B cell (primary cell): ENCODE results near the gene VPS9D1. TPM values are rescaled to one million over a fixed set of nuclear protein-coding genes. Genes with fewer than 3 reads are reported as not detected.
A peak's percentile ranks its signal among the peaks of the same experiment; 100 is the strongest.

ENCODE experiments used
- ATAC-seq: fragments of 200-7000 bp; cut with Tn5 transposase; one replicate; pipeline ENCODE4 v1.10.0; 2021; ENCODE audit warnings: low read depth, mild to moderate bottlenecking, moderate number of reproducible peaks, moderate library complexity
- CTCF ChIA-PET: fragments of 350-600 bp; sonication (Branson Sonifier 250); formaldehyde crosslinking; loops from one replicate; lab custom pipeline; 2021; ENCODE audit warnings: antibody characterized with exemption, inconsistent platforms; lab: Charles Lee
- POLR2A ChIA-PET: fragments of 350-600 bp; sonication (Branson Sonifier 250); formaldehyde crosslinking; loops from one replicate; lab custom pipeline; 2021; ENCODE audit warnings: antibody characterized with exemption; lab: Charles Lee
- DNase-seq: peaks from one replicate; pipeline ENCODE4 v3.0.0; 2013
- H2AFZ ChIP-seq: 2 replicates; pipeline ENCODE4 v1.6.1; 2012; ENCODE audit warnings: mild to moderate bottlenecking, low read depth, low read length; ENCODE audit not compliant: insufficient read depth, poor library complexity, severe bottlenecking
- H3K27ac ChIP-seq, 2 donors: 1 replicate in 1 of 2; 2 replicates in 1 of 2; pipeline ENCODE4 v1.5.1; 2012 to 2013; ENCODE audit warnings: low read length in 2 of 2, mild to moderate bottlenecking in 2 of 2, moderate library complexity in 1 of 2
- H3K27me3 ChIP-seq, 4 experiments: fragments of 200-600 bp in 1 of 4; sonication (generic) in 1 of 4; replicated peaks in 1 of 4; 1 replicate in 2 of 4; 2 replicates in 2 of 4; pipeline versions ENCODE4 v1.6.1 to v1.7.0; 2013 to 2016; ENCODE audit warnings: low read length in 3 of 4, mild to moderate bottlenecking in 2 of 4, mixed read lengths in 1 of 4, moderate library complexity in 1 of 4; ENCODE audit not compliant: insufficient read depth in 4 of 4, control insufficient read depth in 3 of 4; ENCODE audit errors: control extremely low read depth in 1 of 4
- H3K36me3 ChIP-seq, 2 experiments: replicated peaks in 1 of 2; 1 replicate in 1 of 2; 2 replicates in 1 of 2; pipeline versions ENCODE4 v1.6.1 to v1.7.1; 2013; ENCODE audit warnings: low read length in 1 of 2; ENCODE audit not compliant: insufficient read depth in 2 of 2, control insufficient read depth in 1 of 2; ENCODE audit errors: control extremely low read depth in 1 of 2, extremely low read depth in 1 of 2
- H3K4me1 ChIP-seq, 2 donors: fragments of 200-600 bp in 1 of 2; sonication (generic) in 1 of 2; 1 replicate in 1 of 2; 2 replicates in 1 of 2; pipeline versions ENCODE4 v1.5.1 to v1.6.1; 2013 to 2017; ENCODE audit warnings: low read length in 2 of 2; ENCODE audit not compliant: control insufficient read depth in 2 of 2, insufficient read depth in 2 of 2
- H3K4me2 ChIP-seq: replicated peaks from 2 replicates; pipeline ENCODE3; 2012; ENCODE audit warnings: mild to moderate bottlenecking, low read depth, low read length; ENCODE audit not compliant: poor library complexity, severe bottlenecking
- H3K4me3 ChIP-seq, 5 experiments: fragments of 200-600 bp in 1 of 5; sonication (generic) in 1 of 5; 1 replicate in 3 of 5; 2 replicates in 2 of 5; pipeline versions ENCODE4 v1.5.1 to v1.7.0; 2011 to 2016; ENCODE audit warnings: low read length in 4 of 5, mild to moderate bottlenecking in 4 of 5, low read depth in 2 of 5, control low read depth in 1 of 5, moderate library complexity in 1 of 5; ENCODE audit not compliant: insufficient read depth in 1 of 5; ENCODE audit errors: control extremely low read depth in 1 of 5, extremely low read depth in 1 of 5
- H3K79me2 ChIP-seq: fragments of 200-600 bp; sonication (generic); one replicate; pipeline ENCODE4 v1.6.0; 2016; ENCODE audit warnings: low read length; ENCODE audit not compliant: control insufficient read depth, insufficient read depth
- H3K9ac ChIP-seq: fragments of 200-600 bp; sonication (generic); 2 replicates; pipeline ENCODE4 v1.6.1; 2017; ENCODE audit warnings: mild to moderate bottlenecking, low read length, moderate library complexity
- H3K9me3 ChIP-seq, 3 donors: one replicate each; pipeline versions ENCODE4 v1.6.1 to v1.7.1; 2013; ENCODE audit warnings: low read length in 2 of 3; ENCODE audit not compliant: control insufficient read depth in 2 of 3, insufficient read depth in 1 of 3; ENCODE audit errors: control extremely low read depth in 1 of 3
- H4K20me1 ChIP-seq: 2 replicates; pipeline ENCODE4 v1.6.0; 2012; ENCODE audit warnings: mild to moderate bottlenecking, low read length; ENCODE audit not compliant: insufficient read depth, control insufficient read depth, poor library complexity, severe bottlenecking
- H3K27ac Mint-ChIP-seq: one replicate; pipeline ENCODE4 v1.8.0; 2021; ENCODE audit warnings: mixed read lengths
- H3K27me3 Mint-ChIP-seq: one replicate; pipeline ENCODE4 v1.8.0; 2021; ENCODE audit warnings: mixed read lengths
- H3K4me1 Mint-ChIP-seq: one replicate; pipeline ENCODE4 v1.8.0; 2021; ENCODE audit warnings: mixed read lengths
- H3K4me3 Mint-ChIP-seq: one replicate; pipeline ENCODE4 v1.8.0; 2021; ENCODE audit warnings: mixed read lengths
- H3K9me3 Mint-ChIP-seq: one replicate; pipeline ENCODE4 v1.8.0; 2022; ENCODE audit warnings: mixed read lengths; ENCODE audit not compliant: insufficient read depth
- EZH2 ChIP-seq: IDR thresholded peaks from 2 replicates; pipeline ENCODE4 v1.6.1; 2012; ENCODE audit warnings: borderline replicate concordance, low read depth, mild to moderate bottlenecking, moderate library complexity, low read length; ENCODE audit not compliant: insufficient read depth, poor library complexity, severe bottlenecking
- WGBS: methylation state at CpG from one replicate; pipeline ENCODE4 v1.1.5; 2013; ENCODE audit warnings: missing lambda C conversion rate; ENCODE audit not compliant: insufficient coverage; 5-methylcytosine and 5-hydroxymethylcytosine counted together
- intact Hi-C: fragments of 100-400 bp; cut with micrococcal nuclease; formaldehyde crosslinking; loops from one replicate; pipeline ENCODE4 v1.10.0; 2022
- polyA plus RNA-seq: library from polyadenylated mRNA; depleted of rRNA; stranded (reverse); fragments of >200 nt; gene quantifications from 2 replicates; pipeline ENCODE4 v1.2.3, GENCODE V29; 2012
- total RNA-seq, 2 donors: library from RNA; stranded (reverse); fragments of 120-200 nt in 1 of 2; gene quantifications; 1 replicate in 1 of 2; 2 replicates in 1 of 2; pipeline versions ENCODE4 v1.2.3 to v1.2.4, GENCODE V29; 2013 to 2022
- TF ChIP-seq, protein P1 (sequence below): fragments of 200-600 bp; IDR thresholded peaks from one replicate; pipeline ENCODE4 v1.8.0; 2022; ENCODE audit warnings: antibody characterized with exemption, mild to moderate bottlenecking

VPS9D1 gene
- total and polyA plus RNA-seq, 2 donors (not counting 1 experiment from before 2014, with no cell fraction given): 14.6 to 24.0 TPM

GRCh38 chr16:89689142-89689541 is 31.6 kb downstream of the VPS9D1 start:
- H3K4me3 ChIP-seq: no peak overlapping the region
- H3K27me3 ChIP-seq: no peaks in the 10 kb centered on the region
- H3K9me3 ChIP-seq: no peaks in the 10 kb centered on the region
- H3K4me1 ChIP-seq: peaks cover 7 to 21% of the 10 kb centered on the region in 2 donors
- DNase-seq: peak; percentile 8
- peaks cover 32% of the 10 kb centered on the region for H3K79me2 ChIP-seq
- TF ChIP-seq, protein P1, sequence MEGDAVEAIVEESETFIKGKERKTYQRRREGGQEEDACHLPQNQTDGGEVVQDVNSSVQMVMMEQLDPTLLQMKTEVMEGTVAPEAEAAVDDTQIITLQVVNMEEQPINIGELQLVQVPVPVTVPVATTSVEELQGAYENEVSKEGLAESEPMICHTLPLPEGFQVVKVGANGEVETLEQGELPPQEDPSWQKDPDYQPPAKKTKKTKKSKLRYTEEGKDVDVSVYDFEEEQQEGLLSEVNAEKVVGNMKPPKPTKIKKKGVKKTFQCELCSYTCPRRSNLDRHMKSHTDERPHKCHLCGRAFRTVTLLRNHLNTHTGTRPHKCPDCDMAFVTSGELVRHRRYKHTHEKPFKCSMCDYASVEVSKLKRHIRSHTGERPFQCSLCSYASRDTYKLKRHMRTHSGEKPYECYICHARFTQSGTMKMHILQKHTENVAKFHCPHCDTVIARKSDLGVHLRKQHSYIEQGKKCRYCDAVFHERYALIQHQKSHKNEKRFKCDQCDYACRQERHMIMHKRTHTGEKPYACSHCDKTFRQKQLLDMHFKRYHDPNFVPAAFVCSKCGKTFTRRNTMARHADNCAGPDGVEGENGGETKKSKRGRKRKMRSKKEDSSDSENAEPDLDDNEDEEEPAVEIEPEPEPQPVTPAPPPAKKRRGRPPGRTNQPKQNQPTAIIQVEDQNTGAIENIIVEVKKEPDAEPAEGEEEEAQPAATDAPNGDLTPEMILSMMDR: no peak
- TF ChIP-seq EZH2: no peak
- 97% methylated on average over 12 of the region's 13 CpGs for WGBS
- POLR2A ChIA-PET: no interaction called here
- H3K4me1 Mint-ChIP-seq: peaks cover 18% of the 10 kb centered on the region
- CTCF ChIA-PET: interaction anchor here (0.7 kb wide), 1 partner anchor 111 kb away, joined by 4 read pairs; no protein-coding TSS in a partner anchor
- ATAC-seq: no peak
- H3K36me3 ChIP-seq: peaks cover 2 to 33% of the 10 kb centered on the region in 2 experiments
- no peak overlapping the region for H3K4me3 Mint-ChIP-seq
- no peak overlapping the region for H3K4me2 ChIP-seq
- H3K9ac ChIP-seq: no peak overlapping the region
- peaks cover 13% of the 10 kb centered on the region for H4K20me1 ChIP-seq
- no peaks in the 10 kb centered on the region for H3K27me3 Mint-ChIP-seq
- H3K9me3 Mint-ChIP-seq: no peaks in the 10 kb centered on the region
- no peak overlapping the region for H3K27ac Mint-ChIP-seq
- no peak overlapping the region for H3K27ac ChIP-seq
- no peak overlapping the region for H2AFZ ChIP-seq
- intact Hi-C loops: loop anchor here (5.0 kb wide), 2 partner anchors 33 to 127 kb away; partner anchors contain the start of genes RPL13, VPS9D1 and ZNF276

- DNase-seq: peak; percentile 5
- Histone ChIP-seq H3K27me3 (no peaks in the 10 kb centered on the region), H3K4me1 (peaks cover 7 to 15% of the 10 kb centered on the region in 2 donors), H3K4me2 (no peak overlapping the region), H2AFZ (no peak overlapping the region), H3K27ac (no peak overlapping the region), H3K4me3 (no peak overlapping the region), H4K20me1 (peaks cover 13% of the 10 kb centered on the region), H3K79me2 (peaks cover 32% of the 10 kb centered on the region), H3K9me3 (no peaks in the 10 kb centered on the region), H3K36me3 (peaks cover 2 to 25% of the 10 kb centered on the region in 2 experiments), H3K9ac (no peak overlapping the region)
- ChIA-PET CTCF (interaction anchor here (0.7 kb wide), 1 partner anchor 31 kb away, joined by 3 read pairs; no protein-coding TSS in a partner anchor), POLR2A (no interaction called here)
- TF ChIP-seq, protein P1: no peak
- Mint-ChIP-seq H3K9me3 (no peaks in the 10 kb centered on the region), H3K27me3 (no peaks in the 10 kb centered on the region), H3K27ac (peak overlapping the region; percentile 50), H3K4me1 (peaks cover 18% of the 10 kb centered on the region), H3K4me3 (peak overlapping the region; percentile 59)
- WGBS: 100% methylated on average over 3 of the region's 5 CpGs
- ATAC-seq: no peak
- intact Hi-C loops: loop anchor here (5.0 kb wide), 2 partner anchors 34 to 126 kb away; partner anchors contain the start of genes RPL13, VPS9D1 and ZNF276
Measured at GRCh38 chr16:89688395-89688794, 32.3 kb downstream of the VPS9D1 start.
